ENCODE data around the gene FCHO2.

The FCHO2 gene

GRCh38 chr5:73106335-73106734, 150.5 kb downstream of the FCHO2 start:
- no peak for DNase-seq (ENCODE audit: low read depth in 2 of 2, low spot score in 1 of 2)

GRCh38 chr5:73110190-73110589, 154.3 kb downstream of the FCHO2 start:
- no peak for DNase-seq (ENCODE audit: low read depth in 2 of 2, low spot score in 1 of 2)

GRCh38 chr5:73111536-73111935, 155.7 kb downstream of the FCHO2 start:
- DNase-seq (ENCODE audit: low read depth in 2 of 2, low spot score in 1 of 2), result no peak

- DNase-seq (ENCODE audit: low read depth in 2 of 2, low spot score in 1 of 2), result no peak
Observed at GRCh38 chr5:73112359-73112758, 156.5 kb downstream of the FCHO2 start.

GRCh38 chr5:73114044-73114688, 158.3 kb downstream of the FCHO2 start:
- no peak for DNase-seq (ENCODE audit: low read depth in 2 of 2, low spot score in 1 of 2)

GRCh38 chr5:73115399-73116051, 159.7 kb downstream of the FCHO2 start:
- DNase-seq (ENCODE audit: low read depth in 2 of 2, low spot score in 1 of 2), result no peak

GRCh38 chr5:73116506-73116905, 160.7 kb downstream of the FCHO2 start:
- DNase-seq (ENCODE audit: low read depth in 2 of 2, low spot score in 1 of 2), result no peak

- no peak for DNase-seq (ENCODE audit: low read depth in 2 of 2, low spot score in 1 of 2)
Observed at GRCh38 chr5:73117088-73117740, 161.4 kb downstream of the FCHO2 start.

GRCh38 chr5:73118391-73118973, 162.6 kb downstream of the FCHO2 start:
- DNase-seq (ENCODE audit: low read depth in 2 of 2, low spot score in 1 of 2), result no peak

- DNase-seq (ENCODE audit: low read depth in 2 of 2, low spot score in 1 of 2), result no peak
Observed at GRCh38 chr5:73119451-73120157, 163.8 kb downstream of the FCHO2 start.

GRCh38 chr5:73120222-73121118, 164.6 kb downstream of the FCHO2 start, which contains the start of gene TMEM171:
Gene TMEM171 (plus strand): TSS chr5:73120575. CDS start chr5:73123374, 2,799 bp downstream.
- DNase-seq (ENCODE audit: low read depth in 2 of 2, low spot score in 1 of 2), result no peak

- no peak for DNase-seq (ENCODE audit: low read depth in 2 of 2, low spot score in 1 of 2)
Observed at GRCh38 chr5:73121119-73121463, 165.2 kb downstream of the FCHO2 start.

GRCh38 chr5:73122875-73123810, 167.3 kb downstream of the FCHO2 start:
- DNase-seq (ENCODE audit: low read depth in 2 of 2, low spot score in 1 of 2), result no peak

- no peak for DNase-seq (ENCODE audit: low read depth in 2 of 2, low spot score in 1 of 2)
Observed at GRCh38 chr5:73125289-73125688, 169.4 kb downstream of the FCHO2 start.

- DNase-seq (ENCODE audit: low read depth in 2 of 2, low spot score in 1 of 2), result no peak
Observed at GRCh38 chr5:73126381-73126780, 170.5 kb downstream of the FCHO2 start.

GRCh38 chr5:73126957-73127356, 171.1 kb downstream of the FCHO2 start:
- DNase-seq (ENCODE audit: low read depth in 2 of 2, low spot score in 1 of 2), result no peak

- DNase-seq (ENCODE audit: low read depth in 2 of 2, low spot score in 1 of 2), result no peak
Observed at GRCh38 chr5:73129143-73129542, 173.3 kb downstream of the FCHO2 start.

GRCh38 chr5:73130811-73131210, 175.0 kb downstream of the FCHO2 start:
- DNase-seq (ENCODE audit: low read depth in 2 of 2, low spot score in 1 of 2), result no peak

GRCh38 chr5:73131711-73132425, 176.0 kb downstream of the FCHO2 start:
- no peak for DNase-seq (ENCODE audit: low read depth in 2 of 2, low spot score in 1 of 2)

Data from stimulated activated CD8-positive, alpha-beta memory T cell treated with anti-CD3 and anti-CD28 coated beads, Interleukin-4, amount 100 ng/mL, for 1 hour (primary cell).